ENCODE results near the gene KCTD10.

GRCh38 chr12:109493938-109494337 is 16.8 kb upstream of the KCTD10 start:
- TF ChIP-seq CTCF (optimal IDR thresholded peaks at IDR 0.05 in 1 of 3, IDR thresholded peaks at IDR 0.05 in 1 of 3, conservative IDR thresholded peaks at IDR 0.05 in 1 of 3; ENCODE audit: extremely low read depth in 1 of 3, insufficient read depth in 2 of 3, low read length in 3 of 3) = no peak
- no peak for TF ChIP-seq EZH2 (IDR thresholded peaks at IDR 0.05; ENCODE audit: low read length)
